ENCODE measurements around the gene SRPK3.

SRPK3 gene, protein sequence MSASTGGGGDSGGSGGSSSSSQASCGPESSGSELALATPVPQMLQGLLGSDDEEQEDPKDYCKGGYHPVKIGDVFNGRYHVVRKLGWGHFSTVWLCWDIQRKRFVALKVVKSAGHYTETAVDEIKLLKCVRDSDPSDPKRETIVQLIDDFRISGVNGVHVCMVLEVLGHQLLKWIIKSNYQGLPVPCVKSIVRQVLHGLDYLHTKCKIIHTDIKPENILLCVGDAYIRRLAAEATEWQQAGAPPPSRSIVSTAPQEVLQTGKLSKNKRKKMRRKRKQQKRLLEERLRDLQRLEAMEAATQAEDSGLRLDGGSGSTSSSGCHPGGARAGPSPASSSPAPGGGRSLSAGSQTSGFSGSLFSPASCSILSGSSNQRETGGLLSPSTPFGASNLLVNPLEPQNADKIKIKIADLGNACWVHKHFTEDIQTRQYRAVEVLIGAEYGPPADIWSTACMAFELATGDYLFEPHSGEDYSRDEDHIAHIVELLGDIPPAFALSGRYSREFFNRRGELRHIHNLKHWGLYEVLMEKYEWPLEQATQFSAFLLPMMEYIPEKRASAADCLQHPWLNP

GRCh38 chrX:153780678-153781427 lies at the start of gene SRPK3:
SRPK3 (plus strand) TSS chrX:153781041; CDS start chrX:153781087, 46 bp downstream.
- peaks cover 5% of the 10 kb centered on the region; the same call in 1 of the 2 replicates for H3K27me3 ChIP-seq
- H3K4me1 ChIP-seq, result peaks cover 66% of the 10 kb centered on the region
- H3K4me3 ChIP-seq, result peak within 1 kb of the TSS; percentile 52
- no peak for TF ChIP-seq Cebpa-rat (IDR thresholded peaks at IDR 0.05)
- peak within 1 kb of the TSS; percentile 77 for H3K27ac ChIP-seq
- peaks cover 26% of the 10 kb centered on the region for H3K36me3 ChIP-seq
- peaks cover 10% of the 10 kb centered on the region; the same call in 1 of the 2 replicates for H4K20me1 ChIP-seq
- peaks cover 20% of the 10 kb centered on the region for H3K9me3 ChIP-seq
- H3K4me2 ChIP-seq, result peak within 1 kb of the TSS; percentile 76
- peak within 1 kb of the TSS; percentile 65 for H3K9ac ChIP-seq

DNA sequence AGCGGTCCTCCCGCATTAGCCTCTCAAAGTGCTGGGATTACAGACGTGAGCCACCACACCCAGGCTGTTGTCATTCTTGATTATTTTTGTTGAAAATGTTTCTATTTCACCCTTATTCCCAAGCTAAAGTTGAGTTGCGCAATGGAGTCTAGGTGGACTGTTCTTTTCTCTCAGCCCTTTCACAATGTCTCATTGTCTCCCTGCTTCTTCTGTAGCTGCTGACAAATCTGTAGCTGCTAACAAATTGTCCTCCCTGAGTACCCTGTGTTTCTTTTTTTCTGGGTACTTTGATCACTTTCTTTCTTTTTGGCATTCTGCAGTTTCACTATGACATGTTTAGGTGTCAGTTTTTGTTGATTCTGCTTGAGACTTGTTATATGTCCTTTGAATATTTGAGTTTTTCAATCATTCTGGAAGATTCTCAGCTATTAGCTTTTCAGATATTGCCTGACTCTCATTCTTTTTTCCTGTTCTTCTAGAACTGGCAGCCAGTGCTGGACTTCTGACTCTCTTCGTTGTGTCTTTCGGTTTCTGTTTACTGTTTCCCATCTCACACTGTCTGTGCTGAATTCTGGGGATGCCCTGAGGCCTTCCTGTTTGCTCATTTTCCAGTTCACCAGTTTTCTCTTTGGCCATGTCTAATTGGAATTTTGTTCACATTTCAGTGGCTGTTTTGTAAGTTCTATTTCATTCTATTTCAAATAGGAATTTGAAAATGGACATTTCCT lies 49.6 kb upstream of the SRPK3 start:
- peaks cover 66% of the 10 kb centered on the region for H3K9me3 ChIP-seq
- peaks cover 24% of the 10 kb centered on the region for H3K27me3 ChIP-seq
- H3K27ac ChIP-seq, result no peak overlapping the region
- no peak overlapping the region for H3K9ac ChIP-seq
- H3K4me3 ChIP-seq, result no peak overlapping the region
- peaks cover 59% of the 10 kb centered on the region for H3K36me3 ChIP-seq
- H4K20me1 ChIP-seq, result peaks cover 16% of the 10 kb centered on the region
- TF ChIP-seq Cebpa-rat (IDR thresholded peaks at IDR 0.05), result peak; percentile 81
- H3K4me2 ChIP-seq, result no peak overlapping the region
- H3K4me1 ChIP-seq, result peaks cover 47% of the 10 kb centered on the region

DNA sequence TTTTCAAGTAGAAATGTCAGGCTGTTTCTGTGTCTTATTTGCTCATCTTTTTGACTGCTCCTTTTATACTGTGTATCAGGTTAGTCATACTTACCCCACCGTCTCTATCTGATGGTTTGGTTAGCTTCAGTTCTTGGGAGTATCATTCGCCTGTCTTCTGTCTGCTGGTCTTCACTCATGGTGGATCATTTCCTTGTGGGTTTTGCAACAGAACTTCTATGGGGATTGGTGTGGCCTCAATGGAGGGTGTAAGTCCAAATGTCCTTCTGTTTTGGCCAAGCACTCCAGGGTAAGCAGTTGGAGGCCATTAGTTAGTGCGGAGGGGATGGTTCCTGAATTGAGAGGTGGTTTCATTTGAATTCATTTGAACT lies 49.0 kb upstream of the SRPK3 start:
- H3K36me3 ChIP-seq, result peaks cover 64% of the 10 kb centered on the region
- H4K20me1 ChIP-seq, result peaks cover 22% of the 10 kb centered on the region
- peaks cover 61% of the 10 kb centered on the region for H3K9me3 ChIP-seq
- H3K27me3 ChIP-seq, result peaks cover 24% of the 10 kb centered on the region
- H3K4me1 ChIP-seq, result peaks cover 53% of the 10 kb centered on the region
- H3K4me2 ChIP-seq, result no peak overlapping the region
- H3K27ac ChIP-seq, result no peak overlapping the region
- H3K9ac ChIP-seq, result no peak overlapping the region
- TF ChIP-seq Cebpa-rat (IDR thresholded peaks at IDR 0.05), result no peak
- no peak overlapping the region for H3K4me3 ChIP-seq

DNA sequence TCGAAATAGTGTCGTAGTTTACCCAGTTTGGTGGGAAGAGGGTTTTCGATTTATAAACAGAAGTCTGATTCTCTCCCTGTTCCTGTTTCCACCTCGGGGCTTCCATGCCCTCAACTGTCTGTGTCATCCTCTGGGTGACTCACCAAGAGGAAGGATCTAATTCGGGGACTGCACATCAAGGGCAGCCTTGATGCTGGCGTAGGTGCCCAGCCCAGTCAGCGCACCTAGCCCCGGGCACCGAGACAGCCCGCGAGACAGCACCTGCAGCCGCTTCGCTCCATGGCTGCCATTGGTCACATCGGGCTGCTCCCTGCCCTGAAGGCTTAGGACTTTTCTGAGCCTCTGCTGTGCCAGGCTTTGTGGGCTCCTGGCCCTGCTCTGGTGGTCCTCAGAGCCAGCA lies 48.4 kb upstream of the SRPK3 start:
- H3K27ac ChIP-seq, result no peak overlapping the region
- peaks cover 26% of the 10 kb centered on the region for H4K20me1 ChIP-seq
- peaks cover 58% of the 10 kb centered on the region for H3K9me3 ChIP-seq
- peaks cover 53% of the 10 kb centered on the region for H3K4me1 ChIP-seq
- TF ChIP-seq Cebpa-rat (IDR thresholded peaks at IDR 0.05), result no peak
- H3K27me3 ChIP-seq, result peaks cover 20% of the 10 kb centered on the region
- peaks cover 70% of the 10 kb centered on the region for H3K36me3 ChIP-seq
- H3K9ac ChIP-seq, result no peak overlapping the region
- no peak overlapping the region for H3K4me2 ChIP-seq
- H3K4me3 ChIP-seq, result no peak overlapping the region

- peaks cover 72% of the 10 kb centered on the region for H3K36me3 ChIP-seq
- H4K20me1 ChIP-seq, result peaks cover 27% of the 10 kb centered on the region
- H3K9ac ChIP-seq, result no peak overlapping the region
- peaks cover 57% of the 10 kb centered on the region for H3K9me3 ChIP-seq
- TF ChIP-seq Cebpa-rat (IDR thresholded peaks at IDR 0.05), result no peak
- no peak overlapping the region for H3K4me3 ChIP-seq
- H3K4me2 ChIP-seq, result no peak overlapping the region
- H3K27ac ChIP-seq, result no peak overlapping the region
- H3K4me1 ChIP-seq, result peaks cover 49% of the 10 kb centered on the region
- peaks cover 20% of the 10 kb centered on the region for H3K27me3 ChIP-seq
Observed at GRCh38 chrX:153733651-153734240, 47.1 kb upstream of the SRPK3 start.

DNA sequence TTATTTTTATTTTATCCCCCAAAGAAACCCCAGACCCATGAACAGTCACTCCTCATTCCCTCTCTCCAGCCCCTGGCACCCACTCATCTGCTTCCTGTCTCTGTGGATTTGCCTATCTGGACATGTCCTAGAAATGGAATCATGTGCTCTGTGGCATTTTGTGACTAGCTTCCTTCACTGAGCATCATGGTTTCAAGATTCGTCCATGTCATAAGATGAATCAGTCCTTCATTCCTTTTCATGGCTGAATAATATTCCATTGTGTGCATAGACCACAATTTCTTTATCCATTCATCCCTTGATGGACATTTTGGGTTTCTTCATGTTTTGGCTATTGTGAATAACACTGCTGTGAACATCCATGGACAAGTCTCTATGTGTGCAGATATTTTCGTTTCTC lies 46.0 kb upstream of the SRPK3 start:
- Histone ChIP-seq H3K4me1 (peaks cover 54% of the 10 kb centered on the region), H3K4me2 (peak overlapping the region; percentile 71), H3K36me3 (peaks cover 69% of the 10 kb centered on the region), H3K9ac (no peak overlapping the region), H4K20me1 (peaks cover 24% of the 10 kb centered on the region), H3K27me3 (peaks cover 22% of the 10 kb centered on the region), H3K27ac (no peak overlapping the region), H3K4me3 (no peak overlapping the region), H3K9me3 (peaks cover 49% of the 10 kb centered on the region)
- no peak for TF ChIP-seq Cebpa-rat (IDR thresholded peaks at IDR 0.05)

DNA sequence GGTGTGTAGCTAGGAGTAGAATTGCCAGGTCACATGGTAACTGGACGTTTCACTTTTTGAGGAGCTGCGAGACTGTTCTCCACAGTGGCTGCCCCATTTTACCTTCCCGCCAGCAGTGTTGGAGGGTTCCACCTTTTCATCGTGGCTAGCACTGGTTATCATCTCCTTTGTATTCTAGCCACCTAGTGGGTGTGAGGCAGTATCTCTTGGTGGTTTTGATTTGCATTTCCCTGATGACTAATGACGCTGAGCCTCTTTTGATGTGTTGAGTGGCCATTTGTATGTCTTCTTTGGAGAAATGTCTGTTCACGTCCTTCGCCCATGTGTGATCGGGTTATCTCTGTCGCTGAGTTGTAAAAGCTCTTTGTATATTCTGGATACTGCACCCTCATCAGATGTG lies 45.6 kb upstream of the SRPK3 start:
- no peak overlapping the region for H3K27ac ChIP-seq
- peaks cover 23% of the 10 kb centered on the region for H3K27me3 ChIP-seq
- H3K4me3 ChIP-seq, result no peak overlapping the region
- no peak for TF ChIP-seq Cebpa-rat (IDR thresholded peaks at IDR 0.05)
- H3K36me3 ChIP-seq, result peaks cover 65% of the 10 kb centered on the region
- H3K4me1 ChIP-seq, result peaks cover 58% of the 10 kb centered on the region
- H3K4me2 ChIP-seq, result peak overlapping the region; percentile 71
- no peak overlapping the region for H3K9ac ChIP-seq
- peaks cover 45% of the 10 kb centered on the region for H3K9me3 ChIP-seq
- H4K20me1 ChIP-seq, result peaks cover 27% of the 10 kb centered on the region

- Histone ChIP-seq H3K9ac (no peak overlapping the region), H3K4me3 (no peak overlapping the region), H3K4me1 (peaks cover 68% of the 10 kb centered on the region), H3K4me2 (peak overlapping the region; percentile 71), H3K9me3 (peaks cover 35% of the 10 kb centered on the region), H3K36me3 (peaks cover 56% of the 10 kb centered on the region), H3K27me3 (peaks cover 27% of the 10 kb centered on the region), H4K20me1 (peaks cover 30% of the 10 kb centered on the region), H3K27ac (no peak overlapping the region)
- no peak for TF ChIP-seq Cebpa-rat (IDR thresholded peaks at IDR 0.05)
Observed at GRCh38 chrX:153736071-153736820, 44.6 kb upstream of the SRPK3 start.
